GM12875 (cell line): ENCODE data around the gene THSD4.

ENCODE experiments used
- H3K4me3 ChIP-seq: one replicate; pipeline ENCODE4 v1.5.1; 2011; ENCODE audit warnings: low read depth, low read length, control low read depth
- CTCF ChIP-seq: IDR thresholded peaks from 2 replicates; pipeline ENCODE4 v1.5.1; 2011; ENCODE audit warnings: low read depth, mild to moderate bottlenecking, control low read depth, inconsistent platforms, low read length, moderate library complexity, borderline replicate concordance; ENCODE audit not compliant: insufficient read depth

THSD4 gene

GRCh38 chr15:71677766-71678165, 562.5 kb downstream of the THSD4 start:
- H3K4me3 ChIP-seq = no peak overlapping the region
- no peak for TF ChIP-seq CTCF

GRCh38 chr15:71678191-71678590, 562.9 kb downstream of the THSD4 start:
- no peak for TF ChIP-seq CTCF
- H3K4me3 ChIP-seq = no peak overlapping the region

DNA sequence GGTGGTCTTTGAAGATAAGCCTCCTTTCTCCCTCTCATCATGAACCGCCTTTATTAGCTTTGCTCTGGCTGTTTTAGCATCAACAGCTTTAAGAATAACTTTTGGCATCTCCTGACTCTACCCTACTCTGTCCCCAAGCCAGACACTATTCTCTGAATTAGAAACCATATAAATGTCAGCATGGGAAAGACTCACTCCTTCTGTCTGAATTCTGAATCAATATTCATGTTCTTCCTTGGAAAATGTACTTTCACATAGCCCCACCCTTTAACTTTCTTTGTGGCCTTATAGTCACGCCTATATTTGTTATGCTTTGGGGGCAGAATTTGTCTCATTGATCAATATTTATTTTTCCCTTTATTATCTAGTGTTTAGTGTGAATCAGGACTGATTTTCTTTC, 563.3 kb downstream of the THSD4 start:
- no peak for TF ChIP-seq CTCF
- H3K4me3 ChIP-seq = no peak overlapping the region

DNA sequence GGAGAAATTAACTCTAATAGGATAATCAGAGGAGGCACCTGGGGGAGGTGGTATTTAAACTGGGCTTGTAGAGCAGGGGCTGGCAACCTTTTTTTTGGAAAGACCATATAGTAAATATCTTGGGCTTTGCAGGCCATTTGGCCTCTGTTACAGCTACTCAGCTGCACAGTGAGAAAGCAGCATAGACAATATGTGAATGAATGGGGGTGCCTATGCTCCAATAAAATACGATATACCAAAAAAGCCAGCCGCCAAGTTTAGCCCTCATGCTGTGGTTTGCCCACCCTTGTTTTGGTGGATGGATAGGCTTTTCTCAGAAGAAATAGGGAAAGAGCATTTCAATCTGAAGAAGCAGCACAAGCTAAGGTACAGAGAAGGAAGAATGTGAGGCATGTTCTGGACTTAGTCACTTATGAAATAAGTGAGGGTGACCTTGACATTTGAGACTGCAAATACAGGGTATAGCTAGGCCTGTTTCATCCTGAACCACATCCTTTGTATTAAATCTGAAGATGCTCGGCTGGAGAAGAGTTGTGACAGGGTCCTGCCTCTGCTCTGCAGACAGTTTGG, 564.0 kb downstream of the THSD4 start:
- no peak overlapping the region for H3K4me3 ChIP-seq

DNA sequence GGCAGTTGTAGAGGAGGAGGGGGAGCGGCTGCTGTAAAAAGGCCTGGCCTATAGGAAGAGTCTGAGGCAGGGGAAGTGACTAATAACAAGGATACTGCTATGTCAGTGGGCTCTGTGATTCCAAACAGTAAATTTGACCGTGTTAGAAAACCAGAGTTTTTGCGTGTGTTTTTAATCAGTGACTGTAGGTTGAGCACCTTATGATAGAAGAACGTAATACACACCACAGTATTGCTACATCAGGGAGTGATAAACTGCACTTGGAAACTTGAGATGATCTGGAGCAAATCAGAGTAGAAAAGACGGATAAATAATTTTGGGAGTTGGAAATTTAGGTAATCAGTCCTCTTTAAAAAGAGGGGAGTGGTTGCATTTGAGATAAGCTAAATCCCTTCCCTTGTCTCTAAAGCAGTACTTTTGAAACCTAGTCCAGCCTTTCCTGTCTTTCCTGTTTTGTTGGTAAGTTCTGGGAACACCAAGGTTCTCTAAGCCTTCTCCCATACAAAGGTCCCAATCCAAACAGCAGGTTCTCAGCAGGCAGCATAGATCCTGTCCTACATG, 564.6 kb downstream of the THSD4 start:
- H3K4me3 ChIP-seq = no peak overlapping the region
- no peak for TF ChIP-seq CTCF

More for the DNA sequence above, 564.0 kb downstream of the THSD4 start:
- no peak for TF ChIP-seq CTCF

- no peak overlapping the region for H3K4me3 ChIP-seq
- no peak for TF ChIP-seq CTCF
Observed at GRCh38 chr15:71682001-71682400, 566.7 kb downstream of the THSD4 start.

DNA sequence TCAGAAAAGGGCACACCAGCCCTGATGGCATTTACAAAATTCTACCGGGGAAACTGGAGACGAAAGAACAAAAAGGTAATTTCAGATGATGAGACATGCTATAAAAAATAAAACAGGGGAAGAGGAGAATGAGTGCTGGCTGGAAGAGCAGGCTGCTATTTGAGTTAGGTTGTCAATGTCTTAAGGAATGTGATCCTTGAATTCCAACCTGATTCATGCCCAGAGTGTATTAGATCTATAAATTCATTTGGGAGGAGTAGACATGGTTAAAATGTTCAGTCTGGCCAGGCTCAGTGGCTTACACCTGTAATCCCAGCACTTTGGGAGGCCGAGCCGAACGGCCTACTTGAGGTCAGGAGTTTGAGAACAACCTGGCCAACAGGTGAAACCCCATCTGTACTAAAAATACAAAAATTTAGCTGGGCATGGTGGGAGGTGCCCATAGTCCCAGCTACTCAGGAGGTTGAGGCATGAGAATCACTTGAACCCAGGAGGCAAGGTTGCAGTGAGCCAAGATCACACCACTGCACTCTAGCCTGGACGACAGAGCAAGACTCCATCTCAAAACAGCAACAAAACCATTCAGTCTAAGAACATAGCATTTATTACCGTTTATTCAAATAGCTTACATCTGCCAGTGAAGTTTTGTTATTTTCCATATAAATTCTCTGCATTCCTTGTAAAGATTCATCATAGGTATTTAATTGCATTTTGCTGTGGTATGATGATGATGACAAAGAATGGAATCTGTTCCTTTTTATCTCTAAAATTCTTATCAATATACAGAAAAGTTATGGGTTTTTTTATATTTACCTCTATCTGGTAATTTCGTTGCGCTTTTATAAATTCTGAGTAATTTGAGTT, 568.4 kb downstream of the THSD4 start:
- TF ChIP-seq CTCF = no peak

More for the DNA sequence above, 568.4 kb downstream of the THSD4 start:
- H3K4me3 ChIP-seq = no peak overlapping the region
